Measurements from ENCODE around the gene BCL7A. TPM values are rescaled to one million over a fixed set of nuclear protein-coding genes. Genes with fewer than 3 reads are reported as not detected.

Gene BCL7A
- total and polyA plus RNA-seq, 10 of the 15 experiments (the other 5 are each of a cell fraction or from before 2014, with no cell fraction given), result 0.37 to 17.2 (median 11.7) TPM

DNA sequence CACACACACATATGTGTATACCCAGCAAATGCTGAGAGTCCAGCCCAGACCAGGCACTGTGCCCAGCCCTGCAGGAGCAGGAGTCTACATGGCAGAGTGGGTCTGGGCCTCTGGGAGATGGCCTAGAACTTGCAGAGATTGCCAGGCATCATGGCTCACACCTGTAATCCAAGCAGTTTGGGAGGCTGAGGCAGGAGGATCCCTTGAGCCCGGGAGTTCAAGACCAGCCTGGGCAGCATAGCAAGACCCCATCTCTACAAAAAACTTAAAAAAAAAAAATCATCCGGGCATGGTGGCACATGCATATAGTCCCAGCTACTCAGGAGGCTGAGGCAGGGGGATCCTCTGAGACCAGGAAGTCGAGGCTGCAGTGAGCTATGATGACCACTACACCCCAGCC, 36.1 kb downstream of the BCL7A start:
- POLR2A ChIA-PET, result no interaction called here
- no peak for ATAC-seq
- TF ChIP-seq CBFB (IDR thresholded peaks at IDR 0.05; ENCODE audit: low read depth) (no peak), RCOR1 (conservative IDR thresholded peaks at IDR 0.05; ENCODE audit: low read depth, low read length) (no peak), RBBP5 (conservative IDR thresholded peaks at IDR 0.05) (no peak), NFXL1 (IDR thresholded peaks at IDR 0.05; ENCODE audit: borderline replicate concordance) (no peak), PAX5 (IDR thresholded peaks at IDR 0.05; ENCODE audit: borderline replicate concordance, low read depth, low read length) (no peak), SMAD1 (IDR thresholded peaks at IDR 0.05; ENCODE audit: low read depth, partially characterized antibody) (no peak), PAX8 (IDR thresholded peaks at IDR 0.05) (no peak), POLR2AphosphoS5 (IDR thresholded peaks at IDR 0.05; ENCODE audit: low read length) (no peak), SREBF2 (IDR thresholded peaks at IDR 0.05; ENCODE audit: low read length) (no peak), TARDBP (IDR thresholded peaks at IDR 0.05; ENCODE audit: borderline replicate concordance) (no peak), ATF7 (IDR thresholded peaks at IDR 0.05; ENCODE audit: low read depth) (no peak)
- TF ChIP-seq, protein P1, sequence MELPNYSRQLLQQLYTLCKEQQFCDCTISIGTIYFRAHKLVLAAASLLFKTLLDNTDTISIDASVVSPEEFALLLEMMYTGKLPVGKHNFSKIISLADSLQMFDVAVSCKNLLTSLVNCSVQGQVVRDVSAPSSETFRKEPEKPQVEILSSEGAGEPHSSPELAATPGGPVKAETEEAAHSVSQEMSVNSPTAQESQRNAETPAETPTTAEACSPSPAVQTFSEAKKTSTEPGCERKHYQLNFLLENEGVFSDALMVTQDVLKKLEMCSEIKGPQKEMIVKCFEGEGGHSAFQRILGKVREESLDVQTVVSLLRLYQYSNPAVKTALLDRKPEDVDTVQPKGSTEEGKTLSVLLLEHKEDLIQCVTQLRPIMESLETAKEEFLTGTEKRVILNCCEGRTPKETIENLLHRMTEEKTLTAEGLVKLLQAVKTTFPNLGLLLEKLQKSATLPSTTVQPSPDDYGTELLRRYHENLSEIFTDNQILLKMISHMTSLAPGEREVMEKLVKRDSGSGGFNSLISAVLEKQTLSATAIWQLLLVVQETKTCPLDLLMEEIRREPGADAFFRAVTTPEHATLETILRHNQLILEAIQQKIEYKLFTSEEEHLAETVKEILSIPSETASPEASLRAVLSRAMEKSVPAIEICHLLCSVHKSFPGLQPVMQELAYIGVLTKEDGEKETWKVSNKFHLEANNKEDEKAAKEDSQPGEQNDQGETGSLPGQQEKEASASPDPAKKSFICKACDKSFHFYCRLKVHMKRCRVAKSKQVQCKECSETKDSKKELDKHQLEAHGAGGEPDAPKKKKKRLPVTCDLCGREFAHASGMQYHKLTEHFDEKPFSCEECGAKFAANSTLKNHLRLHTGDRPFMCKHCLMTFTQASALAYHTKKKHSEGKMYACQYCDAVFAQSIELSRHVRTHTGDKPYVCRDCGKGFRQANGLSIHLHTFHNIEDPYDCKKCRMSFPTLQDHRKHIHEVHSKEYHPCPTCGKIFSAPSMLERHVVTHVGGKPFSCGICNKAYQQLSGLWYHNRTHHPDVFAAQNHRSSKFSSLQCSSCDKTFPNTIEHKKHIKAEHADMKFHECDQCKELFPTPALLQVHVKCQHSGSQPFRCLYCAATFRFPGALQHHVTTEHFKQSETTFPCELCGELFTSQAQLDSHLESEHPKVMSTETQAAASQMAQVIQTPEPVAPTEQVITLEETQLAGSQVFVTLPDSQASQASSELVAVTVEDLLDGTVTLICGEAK (IDR thresholded peaks at IDR 0.05; ENCODE audit: borderline replicate concordance), result no peak
- TF ChIP-seq, protein P2, sequence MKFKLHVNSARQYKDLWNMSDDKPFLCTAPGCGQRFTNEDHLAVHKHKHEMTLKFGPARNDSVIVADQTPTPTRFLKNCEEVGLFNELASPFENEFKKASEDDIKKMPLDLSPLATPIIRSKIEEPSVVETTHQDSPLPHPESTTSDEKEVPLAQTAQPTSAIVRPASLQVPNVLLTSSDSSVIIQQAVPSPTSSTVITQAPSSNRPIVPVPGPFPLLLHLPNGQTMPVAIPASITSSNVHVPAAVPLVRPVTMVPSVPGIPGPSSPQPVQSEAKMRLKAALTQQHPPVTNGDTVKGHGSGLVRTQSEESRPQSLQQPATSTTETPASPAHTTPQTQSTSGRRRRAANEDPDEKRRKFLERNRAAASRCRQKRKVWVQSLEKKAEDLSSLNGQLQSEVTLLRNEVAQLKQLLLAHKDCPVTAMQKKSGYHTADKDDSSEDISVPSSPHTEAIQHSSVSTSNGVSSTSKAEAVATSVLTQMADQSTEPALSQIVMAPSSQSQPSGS (IDR thresholded peaks at IDR 0.05; ENCODE audit: low read length), result no peak
- TF ChIP-seq, protein P3, sequence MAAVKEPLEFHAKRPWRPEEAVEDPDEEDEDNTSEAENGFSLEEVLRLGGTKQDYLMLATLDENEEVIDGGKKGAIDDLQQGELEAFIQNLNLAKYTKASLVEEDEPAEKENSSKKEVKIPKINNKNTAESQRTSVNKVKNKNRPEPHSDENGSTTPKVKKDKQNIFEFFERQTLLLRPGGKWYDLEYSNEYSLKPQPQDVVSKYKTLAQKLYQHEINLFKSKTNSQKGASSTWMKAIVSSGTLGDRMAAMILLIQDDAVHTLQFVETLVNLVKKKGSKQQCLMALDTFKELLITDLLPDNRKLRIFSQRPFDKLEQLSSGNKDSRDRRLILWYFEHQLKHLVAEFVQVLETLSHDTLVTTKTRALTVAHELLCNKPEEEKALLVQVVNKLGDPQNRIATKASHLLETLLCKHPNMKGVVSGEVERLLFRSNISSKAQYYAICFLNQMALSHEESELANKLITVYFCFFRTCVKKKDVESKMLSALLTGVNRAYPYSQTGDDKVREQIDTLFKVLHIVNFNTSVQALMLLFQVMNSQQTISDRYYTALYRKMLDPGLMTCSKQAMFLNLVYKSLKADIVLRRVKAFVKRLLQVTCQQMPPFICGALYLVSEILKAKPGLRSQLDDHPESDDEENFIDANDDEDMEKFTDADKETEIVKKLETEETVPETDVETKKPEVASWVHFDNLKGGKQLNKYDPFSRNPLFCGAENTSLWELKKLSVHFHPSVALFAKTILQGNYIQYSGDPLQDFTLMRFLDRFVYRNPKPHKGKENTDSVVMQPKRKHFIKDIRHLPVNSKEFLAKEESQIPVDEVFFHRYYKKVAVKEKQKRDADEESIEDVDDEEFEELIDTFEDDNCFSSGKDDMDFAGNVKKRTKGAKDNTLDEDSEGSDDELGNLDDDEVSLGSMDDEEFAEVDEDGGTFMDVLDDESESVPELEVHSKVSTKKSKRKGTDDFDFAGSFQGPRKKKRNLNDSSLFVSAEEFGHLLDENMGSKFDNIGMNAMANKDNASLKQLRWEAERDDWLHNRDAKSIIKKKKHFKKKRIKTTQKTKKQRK (IDR thresholded peaks at IDR 0.05; ENCODE audit: low read depth, low read length), result no peak

More for the DNA sequence above, 36.1 kb downstream of the BCL7A start:
- no peak for DNase-seq (ENCODE audit: low read depth, low spot score)
- in situ Hi-C loops (cut with MboI) (loop anchor here (5.0 kb wide), 2 partner anchors 65 to 135 kb away; no protein-coding TSS in a partner anchor), intact Hi-C loops (cut with micrococcal nuclease; ENCODE audit: unreplicated experiment) (no loop called here)
- Histone ChIP-seq H3K27ac (ENCODE audit: control insufficient read depth, insufficient read depth) (no peak overlapping the region), H3K36me3 (ENCODE audit: control insufficient read depth in 2 of 2, insufficient read depth in 2 of 2, low read length in 1 of 2) (peaks cover 0 to 2% of the 10 kb centered on the region in 2 experiments; a peak in 1 of 4 replicates), H3K9me3 (replicated peaks; ENCODE audit: control insufficient read depth, insufficient read depth, low read length) (no peaks in the 10 kb centered on the region), H3K79me2 (ENCODE audit: control insufficient read depth, insufficient read depth, low read length) (no peaks in the 10 kb centered on the region), H2AFZ (ENCODE audit: control insufficient read depth, low read depth, low read length) (no peak overlapping the region), H3K4me2 (ENCODE audit: control insufficient read depth, insufficient read depth) (no peak overlapping the region), H3K27me3 (replicated peaks in 1 of 2; ENCODE audit: control insufficient read depth in 2 of 2, insufficient read depth in 2 of 2, low read length in 1 of 2) (no peaks in the 10 kb centered on the region), H4K20me1 (ENCODE audit: control insufficient read depth, insufficient read depth) (no peaks in the 10 kb centered on the region), H3K4me1 (ENCODE audit: control insufficient read depth, insufficient read depth, low read length) (no peaks in the 10 kb centered on the region), H3K9ac (ENCODE audit: control insufficient read depth, insufficient read depth, low read length) (no peak overlapping the region), H3K4me3 (no peak overlapping the region)
- SMC1A ChIA-PET (ENCODE audit: uncharacterized antibody, unreplicated experiment), result interaction anchor here (1.6 kb wide), 1 partner anchor 66 kb away, joined by 3 read pairs; no protein-coding TSS in a partner anchor
- no peak for FAIRE-seq
- 61% methylated on average over 3 of the region's 3 CpGs for WGBS (ENCODE audit: insufficient coverage, insufficient replicate concordance, low lambda C conversion rate, missing lambda C conversion rate)
- BruUV-seq (replicated peaks), result no TSS peak
- RAD21 ChIA-PET (ENCODE audit: unreplicated experiment), result no interaction called here
- CTCF ChIA-PET, result interaction anchor here (0.9 kb wide), 1 partner anchor 66 kb away, joined by 3 read pairs; no protein-coding TSS in a partner anchor

All from GM12878 (cell line).